Body of pancreas (tissue), 4 donors: ENCODE results near the gene PITRM1. TPM values are rescaled to one million over a fixed set of nuclear protein-coding genes. Genes with fewer than 3 reads are reported as not detected.
"Not testable (repeated sequence)": the region's sequence is repeated elsewhere in the genome, so short reads cannot be mapped to it uniquely, and the experiment has no call there.

ENCODE experiments used
- ATAC-seq: fragments of 150-250 bp; one replicate; pipeline ENCODE4 v1.9.1; 2016
- DNase-seq, 4 donors: peaks; one replicate each; pipeline ENCODE4 v3.0.0-alpha.2; 2019
- H3K27ac ChIP-seq, 4 donors: fragments of 200-600 bp; sonication (generic); 1 replicate in 3 of 4; 2 replicates in 1 of 4; pipeline versions ENCODE4 v1.5.1 to v1.6.1; 2016 to 2019; ENCODE audit warnings: mild to moderate bottlenecking in 1 of 4, mixed read lengths in 1 of 4, moderate library complexity in 1 of 4
- H3K27me3 ChIP-seq, 2 donors: fragments of 200-600 bp; sonication (generic); one replicate each; pipeline ENCODE4 v1.6.0; 2016; ENCODE audit warnings: mild to moderate bottlenecking in 1 of 2
- H3K36me3 ChIP-seq, 2 donors: fragments of 200-600 bp; sonication (generic); replicated peaks in 1 of 2; 2 replicates each; pipeline ENCODE4 v1.5.1; 2016; ENCODE audit warnings: low read depth in 2 of 2; ENCODE audit not compliant: insufficient read depth in 1 of 2
- H3K4me1 ChIP-seq: fragments of 200-600 bp; sonication (generic); one replicate; pipeline ENCODE4 v1.6.0; 2016
- H3K4me3 ChIP-seq, 2 donors: fragments of 200-600 bp; sonication (generic); 1 replicate in 1 of 2; 2 replicates in 1 of 2; pipeline ENCODE4 v1.5.1; 2016 to 2019
- H3K9me3 ChIP-seq, 3 donors: fragments of 200-600 bp; sonication (generic); 1 replicate in 2 of 3; 2 replicates in 1 of 3; pipeline ENCODE4 v1.5.1; 2016
- POLR2A ChIP-seq, 3 donors: fragments of 450-650 bp; IDR thresholded peaks; one replicate each; pipeline ENCODE4 v1.6.1; 2016; ENCODE audit warnings: antibody characterized with exemption in 3 of 3, mild to moderate bottlenecking in 2 of 3
- whole genome bisulfite sequencing, 2 donors: methylation state at CpG; one replicate each; pipeline ENCODE4 v1.1.5; 2017; 5-methylcytosine and 5-hydroxymethylcytosine counted together
- intact Hi-C: fragments of 100-400 bp; cut with DNase I; formaldehyde crosslinking; loops from one replicate; pipeline ENCODE4 v1.15.1; 2023
- total RNA-seq, 2 donors: library from RNA; depleted of rRNA; stranded (reverse); fragments of >200 nt; gene quantifications; one replicate each; pipeline ENCODE4 v1.1.0, GENCODE V29; 2016
- TF ChIP-seq, protein P1 (sequence below), 7 experiments: fragments of 450-650 bp in 4 of 7; fragments of 200-600 bp in 3 of 7; sonication (generic) in 3 of 7; IDR thresholded peaks; one replicate each; pipeline ENCODE4 v1.5.1; 2016 to 2019; ENCODE audit warnings: antibody characterized with exemption in 7 of 7

The PITRM1 gene
- 10 to 100 TPM; 34.9 to 45.4 TPM for total RNA-seq

DNA sequence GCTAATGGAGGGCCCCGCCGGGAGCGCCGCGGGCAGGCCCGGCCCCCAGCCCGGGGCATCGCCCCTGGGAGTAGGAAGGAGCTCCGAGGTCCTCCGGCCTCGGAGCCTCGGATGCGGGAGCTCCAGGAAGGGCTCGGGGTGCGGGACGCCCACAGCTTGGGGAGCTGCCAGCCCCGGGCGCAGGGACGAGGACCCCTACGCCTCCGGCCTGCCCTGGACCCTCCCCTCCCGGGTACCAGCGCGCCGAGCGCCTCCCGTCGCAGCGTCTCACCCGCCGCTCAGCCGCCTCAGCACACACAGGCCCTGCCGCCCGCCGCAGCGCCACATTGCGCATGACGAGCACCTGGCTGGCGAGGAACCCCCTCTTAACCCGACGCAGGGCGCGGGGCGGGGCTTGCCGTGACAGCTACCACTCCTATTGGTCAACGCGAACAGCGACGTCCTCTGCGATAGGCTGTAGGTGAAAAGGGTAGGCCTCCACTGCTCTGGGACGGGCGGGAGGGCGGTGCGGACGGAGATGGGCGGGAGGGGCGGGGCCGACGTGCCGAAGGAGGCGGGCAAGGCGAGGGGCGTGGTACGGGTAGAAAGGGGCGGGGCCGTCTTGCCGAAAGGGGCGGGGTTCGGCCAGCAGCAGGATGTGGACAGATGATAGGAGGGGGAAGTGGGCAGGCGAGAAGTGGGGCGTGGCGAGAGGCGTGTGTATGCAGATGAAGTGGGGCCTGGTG, at the start of gene PITRM1:
TSS of gene PITRM1 (minus strand) at position 337 of the 725 bp plus-strand sequence. CDS start at position 327, 10 bp downstream.
- peak within 1 kb of the TSS; percentile 53 to 60 for H3K4me3 ChIP-seq
- no peaks in the 10 kb centered on the region for H3K27me3 ChIP-seq
- TF ChIP-seq, protein P1, sequence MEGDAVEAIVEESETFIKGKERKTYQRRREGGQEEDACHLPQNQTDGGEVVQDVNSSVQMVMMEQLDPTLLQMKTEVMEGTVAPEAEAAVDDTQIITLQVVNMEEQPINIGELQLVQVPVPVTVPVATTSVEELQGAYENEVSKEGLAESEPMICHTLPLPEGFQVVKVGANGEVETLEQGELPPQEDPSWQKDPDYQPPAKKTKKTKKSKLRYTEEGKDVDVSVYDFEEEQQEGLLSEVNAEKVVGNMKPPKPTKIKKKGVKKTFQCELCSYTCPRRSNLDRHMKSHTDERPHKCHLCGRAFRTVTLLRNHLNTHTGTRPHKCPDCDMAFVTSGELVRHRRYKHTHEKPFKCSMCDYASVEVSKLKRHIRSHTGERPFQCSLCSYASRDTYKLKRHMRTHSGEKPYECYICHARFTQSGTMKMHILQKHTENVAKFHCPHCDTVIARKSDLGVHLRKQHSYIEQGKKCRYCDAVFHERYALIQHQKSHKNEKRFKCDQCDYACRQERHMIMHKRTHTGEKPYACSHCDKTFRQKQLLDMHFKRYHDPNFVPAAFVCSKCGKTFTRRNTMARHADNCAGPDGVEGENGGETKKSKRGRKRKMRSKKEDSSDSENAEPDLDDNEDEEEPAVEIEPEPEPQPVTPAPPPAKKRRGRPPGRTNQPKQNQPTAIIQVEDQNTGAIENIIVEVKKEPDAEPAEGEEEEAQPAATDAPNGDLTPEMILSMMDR (IDR thresholded peaks at IDR 0.05) = no peak
- peak; percentile 98 to 99 (median 98) for TF ChIP-seq POLR2A (IDR thresholded peaks at IDR 0.05)
- WGBS, 2 donors = 0 to 1% methylated on average over 25 to 72 of the region's 73 CpGs
- peak within 1 kb of the TSS; percentile 77 to 93 (median 81) for H3K27ac ChIP-seq
- ATAC-seq = peak; percentile 95
- DNase-seq = peak; percentile 99 to 100 (median 100)
- intact Hi-C loops = no loop called here
- peaks cover 12% of the 10 kb centered on the region for H3K4me1 ChIP-seq
- no peaks in the 10 kb centered on the region for H3K9me3 ChIP-seq
- H3K36me3 ChIP-seq = no peaks in the 10 kb centered on the region

GRCh38 chr10:3222068-3222467, 49.5 kb upstream of the PITRM1 start:
- DNase-seq (no peak), ATAC-seq (no peak)
- intact Hi-C loops = no loop called here
- H3K27me3 ChIP-seq = no peaks in the 10 kb centered on the region
- no peaks in the 10 kb centered on the region for H3K4me1 ChIP-seq
- 53 to 66% methylated on average over 10 of the region's 10 CpGs for WGBS, 2 donors
- H3K4me3 ChIP-seq = no peak overlapping the region
- no peaks in the 10 kb centered on the region for H3K36me3 ChIP-seq
- TF ChIP-seq, protein P1 (IDR thresholded peaks at IDR 0.05) = peak in 1 of 7 experiments; percentile 5
- TF ChIP-seq POLR2A (IDR thresholded peaks at IDR 0.05) = no peak
- H3K27ac ChIP-seq = no peak overlapping the region
- H3K9me3 ChIP-seq = no peaks in the 10 kb centered on the region

DNA sequence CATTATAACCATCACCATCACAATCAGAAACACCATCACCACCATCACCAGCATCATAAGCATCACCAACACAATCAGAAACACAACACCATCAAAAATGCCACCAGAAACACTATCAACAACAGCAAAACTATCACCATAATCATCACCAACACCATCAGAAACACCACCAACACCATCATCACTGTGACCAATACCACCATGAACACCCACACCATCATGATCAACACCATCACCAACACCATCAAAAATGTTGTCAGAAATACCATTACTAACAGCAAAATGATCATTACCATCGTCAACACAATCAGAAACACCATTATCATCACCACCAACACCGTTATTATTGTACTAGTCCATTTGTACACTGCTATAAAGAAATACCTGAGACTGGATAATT, 49.0 kb upstream of the PITRM1 start:
- not testable (repeated sequence) for ATAC-seq, H3K4me3 ChIP-seq
- no CpG with 5 or more reads among the region's 2 CpGs for WGBS, 2 donors

DNA sequence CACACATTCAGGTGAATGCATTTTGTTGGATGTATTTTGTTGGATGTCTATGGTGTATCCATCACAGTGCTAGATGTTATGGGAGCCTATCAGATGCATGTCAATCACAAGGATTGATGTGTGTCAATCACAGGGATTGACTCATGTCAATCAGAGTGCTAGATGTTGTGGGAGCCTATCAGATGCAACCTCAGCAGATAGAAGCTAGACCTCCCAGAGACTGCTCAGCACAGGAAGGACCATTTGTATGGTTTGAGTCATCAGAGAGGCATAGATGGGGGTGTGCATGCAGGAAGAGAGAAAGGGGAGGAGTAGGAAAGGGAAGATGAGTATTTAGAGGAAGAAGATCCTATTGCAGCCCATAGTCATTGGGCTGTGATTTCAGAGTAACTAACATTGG, 48.3 kb upstream of the PITRM1 start:
- H3K9me3 ChIP-seq = no peaks in the 10 kb centered on the region
- H3K27ac ChIP-seq = no peak overlapping the region
- intact Hi-C loops = no loop called here
- H3K27me3 ChIP-seq = no peaks in the 10 kb centered on the region
- H3K4me1 ChIP-seq = no peaks in the 10 kb centered on the region
- H3K4me3 ChIP-seq = no peak overlapping the region
- no peaks in the 10 kb centered on the region for H3K36me3 ChIP-seq
- DNase-seq (no peak), ATAC-seq (no peak)
- TF ChIP-seq, protein P1 (IDR thresholded peaks at IDR 0.05) = no peak
- TF ChIP-seq POLR2A (IDR thresholded peaks at IDR 0.05) = no peak

More for the DNA sequence above, 49.0 kb upstream of the PITRM1 start:
- H3K27me3 ChIP-seq, H3K36me3 ChIP-seq, H3K9me3 ChIP-seq, H3K27ac ChIP-seq, intact Hi-C loops, H3K4me1 ChIP-seq, DNase-seq: not testable (repeated sequence)

DNA sequence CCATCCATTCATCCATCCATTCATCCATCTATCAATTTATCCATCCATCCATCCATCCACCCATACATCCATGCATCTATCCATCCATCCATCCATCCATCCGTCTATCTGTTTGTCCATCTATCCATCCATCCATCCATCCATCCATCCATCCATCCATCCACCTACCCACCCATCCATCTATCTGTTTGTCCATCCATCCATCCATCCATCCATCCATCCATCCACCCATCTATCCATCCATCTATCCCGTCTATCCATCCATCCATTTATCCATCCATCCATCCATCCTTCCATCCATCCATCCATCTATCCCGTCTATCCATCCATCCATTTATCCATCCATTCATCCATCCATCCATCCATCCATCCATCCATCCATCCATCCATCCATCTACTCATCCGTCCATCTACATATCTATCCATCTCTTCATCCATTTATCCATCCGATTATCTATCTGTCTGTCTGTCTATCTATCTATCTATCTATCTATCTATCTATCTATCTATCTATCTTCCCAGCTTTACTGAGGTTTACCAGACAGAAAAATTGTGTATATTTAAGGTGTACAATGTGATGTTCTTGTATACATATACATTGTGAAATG, 46.5 kb upstream of the PITRM1 start:
- ATAC-seq, H3K4me1 ChIP-seq, H3K27me3 ChIP-seq, intact Hi-C loops, H3K27ac ChIP-seq, DNase-seq, H3K9me3 ChIP-seq, H3K4me3 ChIP-seq, H3K36me3 ChIP-seq: not testable (repeated sequence)
- 66 to 67% methylated on average over 5 of the region's 5 CpGs for WGBS, 2 donors
